Stimulated activated CD8-positive, alpha-beta memory T cell treated with anti-CD3 and anti-CD28 coated beads, Interleukin-7, amount 100 ng/mL, for 24 hours (primary cell): ENCODE results near the gene TMEM163.

Experiments
- DNase-seq: peaks from one replicate; pipeline ENCODE4 v3.0.0-alpha.2; 2020; ENCODE audit warnings: low read depth

TMEM163 gene

GRCh38 chr2:134455426-134455825 is 263.4 kb downstream of the TMEM163 start:
- no peak for DNase-seq

- no peak for DNase-seq
Observed at GRCh38 chr2:134454931-134455330, 263.9 kb downstream of the TMEM163 start.

GRCh38 chr2:134454426-134454825 is 264.4 kb downstream of the TMEM163 start:
- DNase-seq: no peak

- no peak for DNase-seq
Observed at GRCh38 chr2:134453973-134454372, 264.8 kb downstream of the TMEM163 start.

GRCh38 chr2:134453476-134453875 is 265.3 kb downstream of the TMEM163 start:
- no peak for DNase-seq

- no peak for DNase-seq
Observed at GRCh38 chr2:134452042-134452733, 266.6 kb downstream of the TMEM163 start.

GRCh38 chr2:134451347-134451630 is 267.5 kb downstream of the TMEM163 start:
- no peak for DNase-seq

- no peak for DNase-seq
Observed at GRCh38 chr2:134449751-134450513, 268.9 kb downstream of the TMEM163 start.

GRCh38 chr2:134449157-134449556 is 269.6 kb downstream of the TMEM163 start:
- DNase-seq: no peak

GRCh38 chr2:134448650-134449049 is 270.1 kb downstream of the TMEM163 start:
- DNase-seq: no peak

- no peak for DNase-seq
Observed at GRCh38 chr2:134447669-134448068, 271.1 kb downstream of the TMEM163 start.

- DNase-seq: no peak
Observed at GRCh38 chr2:134446383-134447017, 272.3 kb downstream of the TMEM163 start.

- no peak for DNase-seq
Observed at GRCh38 chr2:134445985-134446382, 272.8 kb downstream of the TMEM163 start.

- no peak for DNase-seq
Observed at GRCh38 chr2:134445116-134445515, 273.7 kb downstream of the TMEM163 start.

- no peak for DNase-seq
Observed at GRCh38 chr2:134443814-134444480, 274.9 kb downstream of the TMEM163 start.

GRCh38 chr2:134441153-134441863 is 277.5 kb downstream of the TMEM163 start:
- DNase-seq: no peak

GRCh38 chr2:134440336-134440909 is 278.4 kb downstream of the TMEM163 start:
- DNase-seq: no peak

GRCh38 chr2:134438371-134438770 is 280.4 kb downstream of the TMEM163 start:
- DNase-seq: no peak

- no peak for DNase-seq
Observed at GRCh38 chr2:134436706-134437105, 282.1 kb downstream of the TMEM163 start.

GRCh38 chr2:134435936-134436335 is 282.9 kb downstream of the TMEM163 start:
- DNase-seq: no peak

- DNase-seq: no peak
Observed at GRCh38 chr2:134435505-134435904, 283.3 kb downstream of the TMEM163 start.

- DNase-seq: no peak
Observed at GRCh38 chr2:134433979-134434378, 284.8 kb downstream of the TMEM163 start.
